Measurements from ENCODE around the gene PYGL. TPM values are rescaled to one million over a fixed set of nuclear protein-coding genes. Genes with fewer than 3 reads are reported as not detected.

Gene PYGL
- total RNA-seq, 1 donor from 2014 or later: 65.6 TPM

DNA sequence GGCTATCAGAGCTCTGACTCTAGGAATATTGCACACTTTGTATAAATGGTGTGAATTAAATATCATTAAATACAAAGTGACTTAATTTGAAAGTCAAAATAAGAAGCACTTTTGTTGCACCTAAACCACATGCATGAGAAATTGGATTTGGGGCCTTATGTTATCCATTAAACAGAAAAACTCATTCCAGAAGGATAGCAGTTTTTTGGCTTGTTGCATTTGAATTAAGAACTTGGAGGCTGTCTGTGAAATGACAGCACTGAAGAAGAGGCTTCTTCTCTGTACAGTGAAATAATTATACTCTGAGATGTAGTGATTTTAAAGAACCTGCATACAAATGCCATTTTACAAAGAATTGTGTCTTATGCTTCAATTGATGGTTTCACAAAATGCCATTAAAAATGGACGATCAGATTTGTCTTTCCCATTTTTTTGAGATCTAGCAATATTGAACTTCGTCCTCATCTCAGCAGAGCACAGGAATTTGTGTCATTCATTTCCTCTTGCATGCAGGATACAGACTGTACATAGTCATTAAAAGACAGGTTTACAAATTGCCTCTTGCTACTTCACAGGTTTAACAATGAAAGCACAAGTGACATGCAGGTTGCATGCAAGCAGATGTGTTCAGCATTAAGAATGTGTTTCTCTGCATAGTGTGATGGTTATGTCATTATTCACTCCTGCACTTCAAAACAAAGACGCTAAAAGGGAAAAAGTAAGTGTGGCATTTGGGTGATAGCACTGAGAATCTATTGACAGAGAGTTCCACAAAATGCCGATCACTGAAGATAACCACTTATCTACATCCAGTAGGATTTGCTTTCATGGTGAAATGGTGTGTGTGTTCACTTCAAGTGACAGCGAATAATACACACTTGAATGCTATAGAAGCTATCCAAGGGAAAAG is 35.9 kb upstream of the PYGL start:
- DNase-seq (no peak), ATAC-seq (no peak)
- Histone ChIP-seq H3K4me3 (no peak overlapping the region), H3K27me3 (ENCODE audit: low read depth) (no peaks in the 10 kb centered on the region), H3K27ac (no peak overlapping the region), H3K9me3 (no peaks in the 10 kb centered on the region), H3K36me3 (no peaks in the 10 kb centered on the region), H3K4me1 (no peaks in the 10 kb centered on the region)
- intact Hi-C loops (cut with DNase I): no loop called here
- TF ChIP-seq, protein P1, sequence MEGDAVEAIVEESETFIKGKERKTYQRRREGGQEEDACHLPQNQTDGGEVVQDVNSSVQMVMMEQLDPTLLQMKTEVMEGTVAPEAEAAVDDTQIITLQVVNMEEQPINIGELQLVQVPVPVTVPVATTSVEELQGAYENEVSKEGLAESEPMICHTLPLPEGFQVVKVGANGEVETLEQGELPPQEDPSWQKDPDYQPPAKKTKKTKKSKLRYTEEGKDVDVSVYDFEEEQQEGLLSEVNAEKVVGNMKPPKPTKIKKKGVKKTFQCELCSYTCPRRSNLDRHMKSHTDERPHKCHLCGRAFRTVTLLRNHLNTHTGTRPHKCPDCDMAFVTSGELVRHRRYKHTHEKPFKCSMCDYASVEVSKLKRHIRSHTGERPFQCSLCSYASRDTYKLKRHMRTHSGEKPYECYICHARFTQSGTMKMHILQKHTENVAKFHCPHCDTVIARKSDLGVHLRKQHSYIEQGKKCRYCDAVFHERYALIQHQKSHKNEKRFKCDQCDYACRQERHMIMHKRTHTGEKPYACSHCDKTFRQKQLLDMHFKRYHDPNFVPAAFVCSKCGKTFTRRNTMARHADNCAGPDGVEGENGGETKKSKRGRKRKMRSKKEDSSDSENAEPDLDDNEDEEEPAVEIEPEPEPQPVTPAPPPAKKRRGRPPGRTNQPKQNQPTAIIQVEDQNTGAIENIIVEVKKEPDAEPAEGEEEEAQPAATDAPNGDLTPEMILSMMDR (IDR thresholded peaks at IDR 0.05): no peak

- Histone ChIP-seq H3K27ac (no peak overlapping the region), H3K4me3 (no peak overlapping the region), H3K36me3 (no peaks in the 10 kb centered on the region), H3K4me1 (no peaks in the 10 kb centered on the region), H3K9me3 (no peaks in the 10 kb centered on the region), H3K27me3 (ENCODE audit: low read depth) (no peaks in the 10 kb centered on the region)
- TF ChIP-seq, protein P1 (IDR thresholded peaks at IDR 0.05): no peak
- ATAC-seq (no peak), DNase-seq (no peak)
- intact Hi-C loops (cut with DNase I): no loop called here
Measured at GRCh38 chr14:50978888-50979287, 34.6 kb upstream of the PYGL start.

DNA sequence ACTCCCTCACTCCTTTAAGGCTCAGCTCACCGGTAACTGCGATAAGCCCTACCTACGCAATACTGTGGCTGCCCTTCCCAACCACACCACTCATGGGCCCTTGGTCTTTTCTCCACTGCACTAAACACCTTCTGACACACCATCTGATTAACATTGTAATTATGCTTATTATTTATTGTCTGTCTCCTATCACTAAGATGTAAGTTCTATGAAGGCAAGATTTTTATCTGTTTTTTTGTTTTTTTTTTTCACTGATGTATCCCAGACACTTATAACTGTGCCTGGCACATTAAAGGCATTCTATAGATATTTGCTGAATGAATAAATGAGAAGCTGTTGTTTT is 34.2 kb upstream of the PYGL start:
- ATAC-seq: peak; percentile 15 to 16

GRCh38 chr14:50977863-50978528 is 33.7 kb upstream of the PYGL start:
- TF ChIP-seq, protein P1 (IDR thresholded peaks at IDR 0.05): no peak
- ATAC-seq: peak; percentile 31 to 51
- H3K27ac ChIP-seq: no peak overlapping the region
- no peak overlapping the region for H3K4me3 ChIP-seq
- no peaks in the 10 kb centered on the region for H3K9me3 ChIP-seq
- intact Hi-C loops (cut with DNase I): no loop called here
- no peak for DNase-seq
- no peaks in the 10 kb centered on the region for H3K27me3 ChIP-seq (ENCODE audit: low read depth)
- H3K4me1 ChIP-seq: no peaks in the 10 kb centered on the region
- H3K36me3 ChIP-seq: no peaks in the 10 kb centered on the region

More for the DNA sequence above, 34.2 kb upstream of the PYGL start:
- Histone ChIP-seq H3K4me3 (no peak overlapping the region), H3K36me3 (no peaks in the 10 kb centered on the region), H3K4me1 (no peaks in the 10 kb centered on the region), H3K9me3 (no peaks in the 10 kb centered on the region), H3K27me3 (ENCODE audit: low read depth) (no peaks in the 10 kb centered on the region), H3K27ac (no peak overlapping the region)
- no peak for DNase-seq
- TF ChIP-seq, protein P1 (IDR thresholded peaks at IDR 0.05): no peak
- intact Hi-C loops (cut with DNase I): no loop called here

GRCh38 chr14:50974118-50974517 is 29.8 kb upstream of the PYGL start:
- Histone ChIP-seq H3K4me1 (no peaks in the 10 kb centered on the region), H3K4me3 (no peak overlapping the region), H3K36me3 (no peaks in the 10 kb centered on the region), H3K9me3 (no peaks in the 10 kb centered on the region), H3K27ac (no peak overlapping the region), H3K27me3 (ENCODE audit: low read depth) (no peaks in the 10 kb centered on the region)
- intact Hi-C loops (cut with DNase I): no loop called here
- TF ChIP-seq, protein P1 (IDR thresholded peaks at IDR 0.05): no peak
- DNase-seq (no peak), ATAC-seq (no peak)
